ENCODE data around the gene GM2A. TPM values are rescaled to one million over a fixed set of nuclear protein-coding genes. Genes with fewer than 3 reads are reported as not detected.

The GM2A gene
- total and polyA plus RNA-seq, 2 donors (not counting 1 experiment from before 2014, with no cell fraction given), result 29.8 to 82.7 TPM

DNA sequence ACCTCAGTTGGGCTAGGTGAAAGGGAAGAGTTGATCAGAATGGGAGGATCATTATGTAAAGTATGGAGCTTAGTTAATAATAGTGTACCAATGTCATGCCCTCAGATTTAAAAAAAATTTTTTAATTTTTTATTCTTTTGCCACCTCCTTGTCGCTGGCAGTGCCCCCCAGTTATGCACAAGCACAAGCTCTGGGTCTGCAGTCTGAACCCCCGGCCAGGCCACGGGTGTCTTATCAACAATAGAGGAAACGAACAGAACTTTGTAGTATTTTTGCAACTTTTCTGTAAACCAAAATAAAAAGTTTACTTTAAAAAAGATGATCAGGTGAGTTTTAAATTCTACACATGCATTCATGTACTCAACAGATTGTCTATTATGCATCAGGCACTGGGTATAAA is 1.4 kb upstream of the GM2A start:
- Histone ChIP-seq H4K20me1 (ENCODE audit: control insufficient read depth, insufficient read depth, low read length, poor library complexity, severe bottlenecking) (peaks cover 6% of the 10 kb centered on the region), H3K36me3 (replicated peaks in 1 of 2; ENCODE audit: control extremely low read depth in 1 of 2, control insufficient read depth in 1 of 2, extremely low read depth in 1 of 2, insufficient read depth in 2 of 2, low read length in 1 of 2) (peaks cover 0 to 4% of the 10 kb centered on the region in 2 experiments), H3K9ac (ENCODE audit: low read length) (peak overlapping the region; percentile 67), H3K9me3 (ENCODE audit: control extremely low read depth in 1 of 3, control insufficient read depth in 2 of 3, insufficient read depth in 1 of 3, low read length in 2 of 3) (no peaks in the 10 kb centered on the region), H3K4me2 (replicated peaks; ENCODE audit: low read depth, low read length, poor library complexity, severe bottlenecking) (peak overlapping the region; percentile 72), H3K79me2 (ENCODE audit: control insufficient read depth, insufficient read depth, low read length) (peaks cover 38% of the 10 kb centered on the region), H3K27ac (ENCODE audit: low read length in 2 of 2) (no peak overlapping the region), H3K4me1 (ENCODE audit: control insufficient read depth in 2 of 2, insufficient read depth in 2 of 2, low read length in 2 of 2) (peaks cover 35 to 40% of the 10 kb centered on the region in 2 donors), H3K27me3 (replicated peaks in 1 of 4; ENCODE audit: control extremely low read depth in 1 of 4, control insufficient read depth in 3 of 4, insufficient read depth in 4 of 4, low read length in 3 of 4) (no peaks in the 10 kb centered on the region), H3K4me3 (ENCODE audit: control extremely low read depth in 1 of 5, extremely low read depth in 1 of 5, insufficient read depth in 1 of 5, low read depth in 2 of 5, low read length in 4 of 5) (peak overlapping the region in 2 of 5 experiments; percentile 39 to 69), H2AFZ (ENCODE audit: insufficient read depth, low read depth, low read length, poor library complexity, severe bottlenecking) (no peak overlapping the region)
- Mint-ChIP-seq H3K27ac (peak overlapping the region; percentile 88), H3K4me1 (peaks cover 38% of the 10 kb centered on the region), H3K27me3 (no peaks in the 10 kb centered on the region), H3K9me3 (ENCODE audit: insufficient read depth) (no peaks in the 10 kb centered on the region), H3K4me3 (peak overlapping the region; percentile 95)
- intact Hi-C loops (cut with micrococcal nuclease), result loop anchor here (1.0 to 10.0 kb wide), 11 partner anchors 10 to 1287 kb away; partner anchors contain the start of genes CD74, DCTN4, G3BP1 and RBM22
- DNase-seq (no peak), ATAC-seq (ENCODE audit: low read depth) (no peak)
- 100% methylated on average over 2 of the region's 4 CpGs for WGBS (ENCODE audit: insufficient coverage)
- ChIA-PET POLR2A (interaction anchor here (0.6 to 3.6 kb wide), 8 partner anchors 10 to 131 kb away, joined by 3 to 53 read pairs (median 4); no protein-coding TSS in a partner anchor), CTCF (interaction anchor here (0.7 to 3.6 kb wide), 10 partner anchors 10 to 136 kb away, joined by 3 to 33 read pairs (median 6); partner anchors contain the start of gene CCDC69)
- TF ChIP-seq, protein P1, sequence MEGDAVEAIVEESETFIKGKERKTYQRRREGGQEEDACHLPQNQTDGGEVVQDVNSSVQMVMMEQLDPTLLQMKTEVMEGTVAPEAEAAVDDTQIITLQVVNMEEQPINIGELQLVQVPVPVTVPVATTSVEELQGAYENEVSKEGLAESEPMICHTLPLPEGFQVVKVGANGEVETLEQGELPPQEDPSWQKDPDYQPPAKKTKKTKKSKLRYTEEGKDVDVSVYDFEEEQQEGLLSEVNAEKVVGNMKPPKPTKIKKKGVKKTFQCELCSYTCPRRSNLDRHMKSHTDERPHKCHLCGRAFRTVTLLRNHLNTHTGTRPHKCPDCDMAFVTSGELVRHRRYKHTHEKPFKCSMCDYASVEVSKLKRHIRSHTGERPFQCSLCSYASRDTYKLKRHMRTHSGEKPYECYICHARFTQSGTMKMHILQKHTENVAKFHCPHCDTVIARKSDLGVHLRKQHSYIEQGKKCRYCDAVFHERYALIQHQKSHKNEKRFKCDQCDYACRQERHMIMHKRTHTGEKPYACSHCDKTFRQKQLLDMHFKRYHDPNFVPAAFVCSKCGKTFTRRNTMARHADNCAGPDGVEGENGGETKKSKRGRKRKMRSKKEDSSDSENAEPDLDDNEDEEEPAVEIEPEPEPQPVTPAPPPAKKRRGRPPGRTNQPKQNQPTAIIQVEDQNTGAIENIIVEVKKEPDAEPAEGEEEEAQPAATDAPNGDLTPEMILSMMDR (IDR thresholded peaks at IDR 0.05), result no peak
- TF ChIP-seq EZH2 (IDR thresholded peaks at IDR 0.05; ENCODE audit: borderline replicate concordance, insufficient read depth, low read depth, low read length, poor library complexity, severe bottlenecking), result no peak

DNA sequence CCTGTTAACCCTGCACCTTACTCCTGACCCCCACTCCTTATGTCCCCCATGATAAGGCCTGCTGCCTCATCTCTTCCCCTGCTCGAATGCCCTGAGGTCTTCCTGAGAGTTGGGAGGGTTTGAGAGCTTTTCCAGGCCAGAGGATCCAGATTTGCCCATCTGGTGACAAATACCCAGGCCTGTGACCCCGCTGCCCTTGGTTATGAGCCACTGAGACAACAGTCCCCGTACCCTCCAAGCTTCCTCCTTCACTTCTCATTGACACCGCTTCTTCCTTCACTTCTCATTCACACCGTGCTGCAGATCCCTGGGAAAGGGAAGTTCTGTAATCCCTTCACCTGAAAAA is 593 bp downstream of the GM2A start:
- peaks cover 54 to 60% of the 10 kb centered on the region in 2 donors for H3K4me1 ChIP-seq (ENCODE audit: control insufficient read depth in 2 of 2, insufficient read depth in 2 of 2, low read length in 2 of 2)
- peak overlapping the region; percentile 70 to 77 for H3K27ac ChIP-seq (ENCODE audit: low read length in 2 of 2)
- Mint-ChIP-seq H3K4me3 (peak overlapping the region; percentile 95), H3K27me3 (no peaks in the 10 kb centered on the region), H3K4me1 (peaks cover 58% of the 10 kb centered on the region), H3K9me3 (ENCODE audit: insufficient read depth) (no peaks in the 10 kb centered on the region), H3K27ac (peak overlapping the region; percentile 88)
- H3K36me3 ChIP-seq (replicated peaks in 1 of 2; ENCODE audit: control extremely low read depth in 1 of 2, control insufficient read depth in 1 of 2, extremely low read depth in 1 of 2, insufficient read depth in 2 of 2, low read length in 1 of 2), result peaks cover 0 to 16% of the 10 kb centered on the region in 2 experiments
- DNase-seq (no peak), ATAC-seq (ENCODE audit: low read depth) (no peak)
- ChIA-PET POLR2A (interaction anchor here (0.6 to 3.6 kb wide), 6 partner anchors 12 to 518 kb away, joined by 3 to 53 read pairs (median 3); partner anchors contain the start of gene G3BP1), CTCF (interaction anchor here (1.5 to 3.6 kb wide), 7 partner anchors 15 to 138 kb away, joined by 4 to 33 read pairs (median 7); no protein-coding TSS in a partner anchor)
- no peak overlapping the region for H2AFZ ChIP-seq (ENCODE audit: insufficient read depth, low read depth, low read length, poor library complexity, severe bottlenecking)
- TF ChIP-seq EZH2 (IDR thresholded peaks at IDR 0.05; ENCODE audit: borderline replicate concordance, insufficient read depth, low read depth, low read length, poor library complexity, severe bottlenecking), result no peak
- TF ChIP-seq, protein P1 (IDR thresholded peaks at IDR 0.05), result no peak
- peaks cover 57% of the 10 kb centered on the region for H3K79me2 ChIP-seq (ENCODE audit: control insufficient read depth, insufficient read depth, low read length)
- peak overlapping the region; percentile 85 for H3K9ac ChIP-seq (ENCODE audit: low read length)
- H3K4me3 ChIP-seq (ENCODE audit: control extremely low read depth in 1 of 5, extremely low read depth in 1 of 5, insufficient read depth in 1 of 5, low read depth in 2 of 5, low read length in 4 of 5), result peak overlapping the region; percentile 74 to 96 (median 89)
- no peaks in the 10 kb centered on the region for H3K27me3 ChIP-seq (replicated peaks in 1 of 4; ENCODE audit: control extremely low read depth in 1 of 4, control insufficient read depth in 3 of 4, insufficient read depth in 4 of 4, low read length in 3 of 4)
- intact Hi-C loops (cut with micrococcal nuclease), result loop anchor here (1.0 to 10.0 kb wide), 9 partner anchors 29 to 1289 kb away; partner anchors contain the start of genes CCDC69, CD74, DCTN4 and G3BP1
- WGBS (ENCODE audit: insufficient coverage), result 10% methylated on average over 4 of the region's 5 CpGs
- peak overlapping the region; percentile 83 for H3K4me2 ChIP-seq (replicated peaks; ENCODE audit: low read depth, low read length, poor library complexity, severe bottlenecking)
- peaks cover 14% of the 10 kb centered on the region for H4K20me1 ChIP-seq (ENCODE audit: control insufficient read depth, insufficient read depth, low read length, poor library complexity, severe bottlenecking)
- H3K9me3 ChIP-seq (ENCODE audit: control extremely low read depth in 1 of 3, control insufficient read depth in 2 of 3, insufficient read depth in 1 of 3, low read length in 2 of 3), result no peaks in the 10 kb centered on the region

Measured in B cell (primary cell).